Middle frontal gyrus (tissue), 1 donor: ENCODE results near the gene FAM107B.
A peak's percentile ranks its signal among the peaks of the same experiment; 100 is the strongest.

ENCODE experiments used
- DNase-seq: peaks from one replicate; pipeline ENCODE4 v3.0.0-alpha.2; 2015; ENCODE audit warnings: low spot score; ENCODE audit errors: extremely low spot score

Gene FAM107B

GRCh38 chr10:14583252-14583651 lies 191.4 kb downstream of the FAM107B start:
- DNase-seq = no peak

GRCh38 chr10:14581553-14582321 lies 193.0 kb downstream of the FAM107B start:
- DNase-seq = no peak

GRCh38 chr10:14580671-14581332 lies 193.9 kb downstream of the FAM107B start:
- no peak for DNase-seq

GRCh38 chr10:14579405-14579804 lies 195.3 kb downstream of the FAM107B start:
- DNase-seq = no peak

GRCh38 chr10:14578060-14578952 lies 196.4 kb downstream of the FAM107B start:
- DNase-seq = no peak

GRCh38 chr10:14574885-14575284 lies 199.8 kb downstream of the FAM107B start:
- DNase-seq = no peak

- DNase-seq = no peak
Measured at GRCh38 chr10:14574291-14574690, 200.4 kb downstream of the FAM107B start.

GRCh38 chr10:14573666-14574261 lies 200.9 kb downstream of the FAM107B start:
- no peak for DNase-seq

GRCh38 chr10:14572811-14573210 lies 201.9 kb downstream of the FAM107B start:
- DNase-seq = no peak

- DNase-seq = peak; percentile 85
Measured at GRCh38 chr10:14571866-14572507, 202.7 kb downstream of the FAM107B start.

- DNase-seq = no peak
Measured at GRCh38 chr10:14570800-14571199, 203.9 kb downstream of the FAM107B start.

- DNase-seq = no peak
Measured at GRCh38 chr10:14569274-14570060, 205.2 kb downstream of the FAM107B start.

GRCh38 chr10:14567421-14567820 lies 207.3 kb downstream of the FAM107B start:
- no peak for DNase-seq

- DNase-seq = no peak
Measured at GRCh38 chr10:14566498-14566897, 208.2 kb downstream of the FAM107B start.

GRCh38 chr10:14565199-14565598 lies 209.5 kb downstream of the FAM107B start:
- DNase-seq = no peak

GRCh38 chr10:14564268-14564744 lies 210.4 kb downstream of the FAM107B start:
- no peak for DNase-seq

- DNase-seq = no peak
Measured at GRCh38 chr10:14563359-14563940, 211.2 kb downstream of the FAM107B start.

GRCh38 chr10:14563076-14563336 lies 211.7 kb downstream of the FAM107B start:
- no peak for DNase-seq

GRCh38 chr10:14562218-14563075 lies 212.2 kb downstream of the FAM107B start:
- DNase-seq = no peak
